HUES48 (cell line): ENCODE measurements around the gene INPP5J.
"Not testable (repeated sequence)": the region's sequence is repeated elsewhere in the genome, so short reads cannot be mapped to it uniquely, and the experiment has no call there.

Source experiments
- H3K27ac ChIP-seq: one replicate; pipeline ENCODE4 v1.7.0; 2013; ENCODE audit warnings: low read depth, low read length, inconsistent platforms
- H3K27me3 ChIP-seq: 2 replicates; pipeline ENCODE4 v1.6.1; 2013; ENCODE audit warnings: mild to moderate bottlenecking, low read length; ENCODE audit not compliant: control insufficient read depth, insufficient read depth
- H3K36me3 ChIP-seq: 2 replicates; pipeline ENCODE4 v1.6.1; 2013; ENCODE audit warnings: low read length; ENCODE audit not compliant: control insufficient read depth, insufficient read depth
- H3K4me1 ChIP-seq: 2 replicates; pipeline ENCODE4 v1.6.1; 2013; ENCODE audit warnings: mild to moderate bottlenecking, low read length; ENCODE audit not compliant: control insufficient read depth, insufficient read depth
- H3K4me3 ChIP-seq: 2 replicates; pipeline ENCODE4 v1.5.1; 2013; ENCODE audit warnings: mild to moderate bottlenecking, low read depth, low read length
- H3K9ac ChIP-seq: 2 replicates; pipeline ENCODE4 v1.6.1; 2013; ENCODE audit warnings: mild to moderate bottlenecking, low read depth, low read length, moderate library complexity
- H3K9me3 ChIP-seq: 2 replicates; pipeline ENCODE4 v1.6.1; 2013; ENCODE audit warnings: low read length; ENCODE audit not compliant: control insufficient read depth, insufficient read depth

Gene INPP5J, protein sequence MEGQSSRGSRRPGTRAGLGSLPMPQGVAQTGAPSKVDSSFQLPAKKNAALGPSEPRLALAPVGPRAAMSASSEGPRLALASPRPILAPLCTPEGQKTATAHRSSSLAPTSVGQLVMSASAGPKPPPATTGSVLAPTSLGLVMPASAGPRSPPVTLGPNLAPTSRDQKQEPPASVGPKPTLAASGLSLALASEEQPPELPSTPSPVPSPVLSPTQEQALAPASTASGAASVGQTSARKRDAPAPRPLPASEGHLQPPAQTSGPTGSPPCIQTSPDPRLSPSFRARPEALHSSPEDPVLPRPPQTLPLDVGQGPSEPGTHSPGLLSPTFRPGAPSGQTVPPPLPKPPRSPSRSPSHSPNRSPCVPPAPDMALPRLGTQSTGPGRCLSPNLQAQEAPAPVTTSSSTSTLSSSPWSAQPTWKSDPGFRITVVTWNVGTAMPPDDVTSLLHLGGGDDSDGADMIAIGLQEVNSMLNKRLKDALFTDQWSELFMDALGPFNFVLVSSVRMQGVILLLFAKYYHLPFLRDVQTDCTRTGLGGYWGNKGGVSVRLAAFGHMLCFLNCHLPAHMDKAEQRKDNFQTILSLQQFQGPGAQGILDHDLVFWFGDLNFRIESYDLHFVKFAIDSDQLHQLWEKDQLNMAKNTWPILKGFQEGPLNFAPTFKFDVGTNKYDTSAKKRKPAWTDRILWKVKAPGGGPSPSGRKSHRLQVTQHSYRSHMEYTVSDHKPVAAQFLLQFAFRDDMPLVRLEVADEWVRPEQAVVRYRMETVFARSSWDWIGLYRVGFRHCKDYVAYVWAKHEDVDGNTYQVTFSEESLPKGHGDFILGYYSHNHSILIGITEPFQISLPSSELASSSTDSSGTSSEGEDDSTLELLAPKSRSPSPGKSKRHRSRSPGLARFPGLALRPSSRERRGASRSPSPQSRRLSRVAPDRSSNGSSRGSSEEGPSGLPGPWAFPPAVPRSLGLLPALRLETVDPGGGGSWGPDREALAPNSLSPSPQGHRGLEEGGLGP

DNA sequence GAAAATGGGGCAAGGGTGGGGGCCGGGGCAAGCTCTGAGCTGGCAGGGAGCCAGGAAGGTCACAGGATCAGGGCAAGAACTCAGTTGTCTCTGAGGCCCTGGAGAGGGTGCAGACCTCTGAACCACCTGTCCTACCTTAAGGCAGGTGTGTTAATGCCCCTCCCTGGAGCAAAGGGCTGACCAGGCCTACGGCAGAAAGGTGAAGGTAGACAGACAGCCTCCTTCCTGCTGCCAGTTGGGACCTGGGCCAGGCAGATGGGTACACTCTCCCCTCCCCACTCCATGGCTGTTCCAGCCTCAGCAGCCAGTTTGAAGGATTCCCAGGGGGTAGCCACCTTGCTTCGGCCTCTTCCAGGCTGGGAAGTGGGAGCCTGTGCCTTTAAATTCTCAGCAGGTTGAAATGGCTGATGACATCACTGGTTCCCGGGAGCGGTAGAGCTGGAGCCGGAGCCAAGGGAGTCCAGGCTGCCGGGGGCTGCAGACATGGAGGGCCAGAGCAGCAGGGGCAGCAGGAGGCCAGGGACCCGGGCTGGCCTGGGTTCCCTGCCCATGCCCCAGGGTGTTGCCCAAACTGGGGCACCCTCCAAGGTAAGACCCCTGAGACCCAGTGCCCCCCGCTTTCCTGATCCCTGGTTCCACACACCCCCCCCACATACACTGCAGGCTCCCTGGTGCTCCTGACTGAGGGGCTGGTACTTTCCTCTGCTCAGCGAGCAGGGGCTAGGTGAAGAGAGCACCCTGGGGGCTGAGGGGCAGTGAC lies at the start of gene INPP5J:
INPP5J (plus strand) TSS at position 435 of the 760 bp plus-strand sequence; CDS start at position 484, 49 bp downstream.
- no peaks in the 10 kb centered on the region for H3K36me3 ChIP-seq
- H3K9me3 ChIP-seq, result no peaks in the 10 kb centered on the region
- no peaks in the 10 kb centered on the region for H3K27me3 ChIP-seq
- peak within 1 kb of the TSS; percentile 69 for H3K4me3 ChIP-seq
- H3K9ac ChIP-seq, result peak within 1 kb of the TSS; percentile 25; the same call in 1 of the 2 replicates
- H3K27ac ChIP-seq, result no peak within 1 kb of the TSS
- H3K4me1 ChIP-seq, result peaks cover 12% of the 10 kb centered on the region

DNA sequence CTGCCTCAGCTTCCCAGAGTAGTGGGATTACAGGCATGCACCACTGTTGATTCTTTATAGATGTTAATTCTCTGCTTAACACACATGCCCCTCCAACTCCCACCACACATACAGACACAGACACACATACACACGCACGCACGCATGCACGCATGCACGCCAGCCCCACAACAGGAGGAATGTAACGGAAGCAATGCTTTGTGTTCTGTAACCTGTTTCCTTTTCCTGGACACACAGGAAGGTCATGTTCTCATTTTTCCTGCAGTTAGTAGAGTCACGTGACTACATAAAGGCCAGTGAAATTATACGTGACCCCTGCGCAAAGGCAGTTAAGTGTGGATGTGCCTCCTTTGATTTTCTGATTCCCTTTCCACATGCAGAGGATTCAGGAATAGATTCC lies 49.6 kb upstream of the INPP5J start:
- H3K9me3 ChIP-seq, H3K36me3 ChIP-seq, H3K4me1 ChIP-seq, H3K27ac ChIP-seq, H3K9ac ChIP-seq, H3K4me3 ChIP-seq, H3K27me3 ChIP-seq: not testable (repeated sequence)

DNA sequence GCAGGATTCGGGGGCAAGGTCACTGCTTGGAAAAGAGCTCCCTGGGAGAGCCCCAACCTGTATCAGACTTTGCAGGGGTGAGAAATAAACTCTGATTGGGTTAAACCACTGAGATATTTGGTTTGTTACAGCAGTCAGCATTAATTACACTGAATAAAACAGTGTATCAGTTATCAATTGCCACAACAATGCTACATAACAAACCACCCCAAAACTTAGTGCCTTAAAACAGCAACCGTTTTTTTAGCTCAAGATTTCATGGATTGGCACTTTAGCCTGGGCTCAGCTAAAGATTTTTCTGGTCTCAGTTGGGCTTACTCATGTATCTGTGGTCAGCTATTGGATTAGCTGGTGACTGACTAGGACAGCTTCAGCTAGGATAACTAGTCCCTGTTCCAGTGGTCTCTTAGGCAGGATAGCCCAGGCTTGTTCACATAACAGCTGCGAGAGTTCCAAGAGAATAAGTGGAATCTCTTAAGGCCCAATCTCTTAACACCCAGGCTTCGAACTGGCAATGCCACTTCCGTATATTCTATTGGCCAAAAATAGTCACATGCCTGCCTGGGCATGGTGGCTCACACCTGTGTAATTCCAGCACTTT lies 49.1 kb upstream of the INPP5J start:
- not testable (repeated sequence) for H3K9me3 ChIP-seq, H3K27me3 ChIP-seq, H3K27ac ChIP-seq, H3K36me3 ChIP-seq, H3K4me1 ChIP-seq, H3K4me3 ChIP-seq, H3K9ac ChIP-seq

DNA sequence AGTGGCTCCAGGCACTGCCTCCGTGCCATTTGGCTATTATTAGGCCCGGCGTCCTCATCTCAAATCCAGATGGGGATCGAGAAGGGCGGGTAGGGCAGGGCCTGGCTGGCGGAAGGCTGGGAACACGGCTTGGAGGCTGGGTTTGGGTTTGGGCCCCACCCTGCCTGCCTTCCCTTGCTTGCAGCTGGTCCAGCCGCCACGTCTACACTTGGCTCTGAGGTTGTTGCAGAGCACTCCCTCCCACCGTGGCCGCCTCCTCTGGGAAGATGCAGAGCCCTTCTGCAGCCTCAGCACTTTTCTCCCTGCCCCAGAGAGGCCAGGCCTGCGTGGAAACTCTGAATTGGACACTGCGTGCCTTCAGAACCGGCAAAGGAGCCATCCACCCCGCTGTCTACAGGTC lies 46.8 kb upstream of the INPP5J start:
- Histone ChIP-seq H3K9ac (no peak overlapping the region), H3K9me3 (no peaks in the 10 kb centered on the region), H3K4me3 (no peak overlapping the region), H3K27me3 (no peaks in the 10 kb centered on the region), H3K36me3 (no peaks in the 10 kb centered on the region), H3K4me1 (0 out of 2 replicates have a peak, but pooled peaks cover 4% of the 10 kb centered on the region), H3K27ac (no peak overlapping the region)

DNA sequence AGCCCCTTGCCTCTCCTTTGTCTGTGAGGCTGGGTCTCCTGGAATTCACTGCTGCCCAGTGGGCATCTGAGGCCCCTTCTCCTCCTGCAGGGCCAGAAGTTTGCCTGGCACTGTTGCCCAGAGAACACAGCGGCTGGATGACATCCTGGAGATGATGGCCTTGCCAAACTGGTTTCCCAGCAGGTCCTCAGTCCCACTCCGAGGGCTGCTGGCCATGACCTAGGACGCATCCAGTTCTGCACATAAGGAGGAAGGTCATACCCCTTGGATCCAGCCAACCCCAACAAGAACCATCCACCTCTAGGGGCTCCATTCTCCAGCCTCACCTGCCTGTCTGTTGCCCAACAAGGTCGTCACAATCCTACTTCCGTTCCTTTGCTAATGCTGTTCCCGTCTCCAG lies 45.1 kb upstream of the INPP5J start:
- Histone ChIP-seq H3K9me3 (no peaks in the 10 kb centered on the region), H3K27me3 (peaks cover 4% of the 10 kb centered on the region; the same call in 1 of the 2 replicates), H3K9ac (no peak overlapping the region)

DNA sequence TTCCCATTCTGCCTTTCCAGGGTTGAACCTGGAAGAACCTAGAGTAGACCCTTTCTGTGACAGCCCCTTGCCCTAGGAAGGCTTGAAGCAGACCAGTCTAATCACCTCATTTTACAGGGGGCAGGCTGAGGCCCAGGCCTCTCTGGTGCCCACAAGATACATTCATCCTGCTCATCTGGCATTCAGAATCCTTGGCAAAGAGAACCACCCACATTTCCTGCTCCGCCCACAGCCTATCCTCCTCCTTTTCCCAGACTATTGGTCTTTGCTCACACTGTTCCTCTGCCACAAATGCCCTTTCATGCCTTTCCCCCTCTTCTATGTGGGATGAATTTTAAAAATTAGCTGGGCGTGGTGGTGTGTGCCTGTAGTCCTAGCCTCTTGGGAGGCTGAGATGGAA lies 44.4 kb upstream of the INPP5J start:
- H3K27me3 ChIP-seq, H3K9ac ChIP-seq, H3K27ac ChIP-seq, H3K9me3 ChIP-seq, H3K4me3 ChIP-seq, H3K36me3 ChIP-seq: not testable (repeated sequence)
- H3K4me1 ChIP-seq, result peaks cover 13% of the 10 kb centered on the region; the same call in 1 of the 2 replicates

More for the DNA sequence above, 45.1 kb upstream of the INPP5J start:
- Histone ChIP-seq H3K27ac (no peak overlapping the region), H3K4me1 (peaks cover 7% of the 10 kb centered on the region; the same call in 1 of the 2 replicates), H3K36me3 (no peaks in the 10 kb centered on the region), H3K4me3 (no peak overlapping the region)

DNA sequence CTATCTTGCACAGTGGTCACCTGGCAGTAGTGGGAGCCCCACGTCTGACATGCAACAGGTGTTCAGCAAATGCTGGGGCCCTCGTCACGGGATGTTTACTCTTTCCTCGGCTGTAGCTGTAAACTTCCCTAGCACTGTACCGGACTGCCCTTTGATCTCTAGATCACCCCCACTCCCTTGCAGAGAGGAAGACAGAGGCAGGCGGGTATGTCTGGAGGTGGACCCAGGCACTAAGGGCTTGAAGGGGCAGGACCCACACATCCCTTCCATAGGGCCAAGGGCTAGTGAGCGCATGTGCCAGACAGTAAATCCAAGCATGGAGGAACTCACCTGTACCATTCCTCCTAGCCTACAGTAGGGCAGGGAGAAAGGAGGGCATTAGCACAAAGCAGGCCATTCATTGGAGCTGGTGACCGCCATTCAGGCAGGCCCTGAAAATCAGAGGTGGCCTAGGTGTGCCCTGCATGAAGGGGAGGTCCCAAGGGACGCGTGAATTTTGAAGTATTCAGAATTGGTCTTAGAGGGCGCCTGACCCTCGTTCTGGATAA lies 43.6 kb upstream of the INPP5J start:
- H3K36me3 ChIP-seq, result no peaks in the 10 kb centered on the region

DNA sequence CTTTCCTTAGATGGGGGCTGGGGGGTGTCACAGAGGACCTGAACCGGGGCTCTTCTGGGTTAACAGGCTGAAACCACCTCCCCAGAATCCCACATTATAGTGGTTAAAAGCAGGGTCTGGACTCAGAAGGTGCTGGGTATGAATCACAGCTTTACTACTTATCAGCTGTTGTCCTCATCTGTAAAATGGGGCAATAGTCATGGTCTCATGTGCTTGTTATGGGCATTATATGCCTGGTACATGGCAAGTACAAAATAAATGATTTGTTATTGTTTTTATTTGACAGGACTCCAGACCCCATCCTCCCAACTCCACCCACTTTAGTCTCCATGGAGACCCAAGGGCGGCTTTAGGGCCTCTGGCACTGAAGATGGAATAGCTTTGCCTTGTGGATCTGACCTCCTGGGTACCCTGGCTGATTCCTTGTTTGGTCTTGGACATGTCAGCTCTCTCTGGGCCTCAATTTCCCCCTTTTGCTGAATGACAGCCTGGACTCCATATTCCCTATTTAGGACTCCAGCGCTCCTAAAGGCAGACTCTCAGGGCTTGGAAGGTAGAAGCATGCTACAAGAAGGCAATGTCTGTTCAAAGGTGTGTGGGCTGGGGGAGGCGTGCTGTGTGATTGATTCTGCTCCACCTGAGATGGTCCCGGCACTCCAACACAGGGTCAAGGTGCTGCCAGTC lies 42.5 kb upstream of the INPP5J start:
- H3K4me3 ChIP-seq, result peak overlapping the region; percentile 82
- H3K4me1 ChIP-seq, result peaks cover 22% of the 10 kb centered on the region
- H3K27me3 ChIP-seq, result peaks cover 4% of the 10 kb centered on the region; the same call in 1 of the 2 replicates
- peak overlapping the region; percentile 87; the same call in 1 of the 2 replicates for H3K9ac ChIP-seq
- H3K27ac ChIP-seq, result peak overlapping the region; percentile 91
- H3K36me3 ChIP-seq, result no peaks in the 10 kb centered on the region
- H3K9me3 ChIP-seq, result no peaks in the 10 kb centered on the region

More for the DNA sequence above, 43.6 kb upstream of the INPP5J start:
- Histone ChIP-seq H3K27me3 (peaks cover 4% of the 10 kb centered on the region; the same call in 1 of the 2 replicates), H3K9ac (no peak overlapping the region), H3K4me1 (peaks cover 19% of the 10 kb centered on the region), H3K4me3 (no peak overlapping the region), H3K27ac (no peak overlapping the region), H3K9me3 (no peaks in the 10 kb centered on the region)

DNA sequence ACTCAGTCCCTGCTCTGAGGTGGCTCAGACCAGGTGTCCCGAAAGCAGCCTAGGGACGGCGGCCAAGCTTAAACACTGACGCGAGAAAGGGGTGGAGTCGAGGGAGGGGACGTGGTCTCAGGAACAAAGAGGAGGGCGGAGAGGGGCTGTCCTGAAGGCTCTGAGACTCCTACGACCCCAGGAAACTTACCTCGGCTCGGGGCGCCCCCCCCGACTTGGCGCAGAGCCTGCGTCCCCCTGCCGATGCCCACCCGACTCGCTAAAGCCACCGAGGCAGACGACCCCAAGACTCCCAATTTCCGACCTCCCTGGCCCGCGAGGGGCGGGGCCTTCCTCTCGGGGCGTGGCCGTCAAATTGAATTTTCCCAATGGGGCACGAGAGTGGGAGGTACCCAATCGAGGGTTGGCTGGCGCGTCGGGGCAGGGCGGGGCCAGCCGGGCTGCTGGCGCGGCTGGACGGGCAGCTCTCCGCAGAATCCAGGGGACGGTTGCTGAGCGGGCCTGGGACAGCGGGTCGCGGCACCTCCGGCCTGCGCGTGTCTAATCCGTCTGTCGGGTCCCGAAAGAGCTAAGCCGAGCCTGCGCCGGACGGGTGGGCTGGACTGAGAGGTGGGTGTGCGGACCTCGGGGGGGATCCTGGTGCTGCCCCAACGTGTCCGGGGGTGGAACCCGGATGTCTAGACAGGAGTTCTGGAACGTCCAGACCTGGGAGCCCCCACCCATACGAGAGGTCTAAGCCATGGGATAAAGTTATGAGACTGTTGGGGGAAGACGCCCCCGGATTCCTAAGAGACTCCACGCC lies 41.7 kb upstream of the INPP5J start, which contains the start of gene SMTN:
SMTN (plus strand) TSS at position 471 of the 802 bp plus-strand sequence. CDS start 1,941 bp downstream, outside the sequence.
- peak within 1 kb of the TSS; percentile 87 for H3K9ac ChIP-seq
- peaks cover 24% of the 10 kb centered on the region for H3K4me1 ChIP-seq
- no peaks in the 10 kb centered on the region for H3K36me3 ChIP-seq
- H3K9me3 ChIP-seq, result no peaks in the 10 kb centered on the region
- peak within 1 kb of the TSS; percentile 91 for H3K27ac ChIP-seq
- H3K4me3 ChIP-seq, result peak within 1 kb of the TSS; percentile 82
- peaks cover 4% of the 10 kb centered on the region; the same call in 1 of the 2 replicates for H3K27me3 ChIP-seq
